HG03175 (cell line): ENCODE results near the gene SAMD4A.

ENCODE experiments used
- ATAC-seq: cut with Tn5 transposase; IDR thresholded peaks from one replicate; pipeline ENCODE4 v1.9.1; 2021; ENCODE audit warnings: mild to moderate bottlenecking, moderate library complexity; ENCODE audit not compliant: unreplicated experiment

Gene SAMD4A

GRCh38 chr14:54629635-54630360 lies 62.9 kb downstream of the SAMD4A start:
- no peak for ATAC-seq

DNA sequence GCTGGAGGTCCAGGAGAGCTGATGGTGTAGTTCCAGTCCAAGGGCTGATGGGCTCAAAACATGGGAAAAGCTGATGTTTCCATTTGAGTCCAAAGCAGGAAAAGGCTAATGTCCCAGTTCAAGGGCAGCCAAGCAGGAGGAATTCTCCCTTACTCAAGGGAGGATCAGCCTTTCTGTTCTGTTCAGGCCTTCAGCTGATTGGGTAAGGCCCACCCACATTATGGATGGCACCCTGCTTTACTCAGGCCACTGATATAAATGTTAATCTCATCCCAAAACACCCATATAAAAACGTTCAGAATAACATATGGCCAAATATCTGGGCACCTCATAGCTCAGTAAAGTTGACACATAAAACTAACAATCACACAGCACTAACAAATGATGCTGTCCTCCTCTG lies 64.1 kb downstream of the SAMD4A start:
- ATAC-seq, result no peak

DNA sequence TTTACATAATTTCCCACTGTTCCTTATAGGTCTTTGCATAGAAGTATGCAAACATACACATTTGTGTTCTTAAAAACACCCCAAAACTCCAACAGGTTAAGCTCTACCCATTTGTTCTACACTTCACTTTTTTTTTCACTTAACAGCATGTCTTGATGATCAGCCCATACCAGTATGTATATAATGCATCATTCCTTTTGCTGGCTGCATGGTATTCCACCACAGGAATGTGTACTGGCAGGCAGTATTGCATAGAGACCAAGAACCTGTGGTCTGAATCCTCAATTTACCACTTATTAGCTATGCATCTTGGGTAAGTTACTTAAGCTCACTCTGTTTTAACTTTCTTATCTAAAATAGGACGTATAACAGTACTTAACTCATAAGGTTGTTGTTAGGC lies 65.5 kb downstream of the SAMD4A start:
- no peak for ATAC-seq

DNA sequence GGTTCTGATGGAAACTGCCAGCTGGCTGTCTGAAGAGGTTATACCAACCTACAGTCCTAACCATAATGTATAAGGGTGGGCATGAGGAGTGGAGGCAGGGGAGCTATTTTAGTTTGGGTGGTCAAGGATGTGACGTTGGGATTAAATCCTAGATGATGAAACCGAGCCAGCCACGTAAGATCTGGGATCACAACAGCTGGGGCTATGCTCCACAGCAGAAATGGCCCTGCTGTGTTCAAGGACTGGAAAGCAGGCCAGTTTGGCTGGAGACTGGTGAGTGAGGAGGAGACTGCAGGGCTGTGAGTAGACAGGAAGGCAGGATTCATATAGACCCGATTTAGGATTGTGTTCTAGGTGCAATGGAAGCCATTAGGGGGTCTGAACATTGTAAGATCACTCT lies 66.1 kb downstream of the SAMD4A start:
- ATAC-seq, result no peak

DNA sequence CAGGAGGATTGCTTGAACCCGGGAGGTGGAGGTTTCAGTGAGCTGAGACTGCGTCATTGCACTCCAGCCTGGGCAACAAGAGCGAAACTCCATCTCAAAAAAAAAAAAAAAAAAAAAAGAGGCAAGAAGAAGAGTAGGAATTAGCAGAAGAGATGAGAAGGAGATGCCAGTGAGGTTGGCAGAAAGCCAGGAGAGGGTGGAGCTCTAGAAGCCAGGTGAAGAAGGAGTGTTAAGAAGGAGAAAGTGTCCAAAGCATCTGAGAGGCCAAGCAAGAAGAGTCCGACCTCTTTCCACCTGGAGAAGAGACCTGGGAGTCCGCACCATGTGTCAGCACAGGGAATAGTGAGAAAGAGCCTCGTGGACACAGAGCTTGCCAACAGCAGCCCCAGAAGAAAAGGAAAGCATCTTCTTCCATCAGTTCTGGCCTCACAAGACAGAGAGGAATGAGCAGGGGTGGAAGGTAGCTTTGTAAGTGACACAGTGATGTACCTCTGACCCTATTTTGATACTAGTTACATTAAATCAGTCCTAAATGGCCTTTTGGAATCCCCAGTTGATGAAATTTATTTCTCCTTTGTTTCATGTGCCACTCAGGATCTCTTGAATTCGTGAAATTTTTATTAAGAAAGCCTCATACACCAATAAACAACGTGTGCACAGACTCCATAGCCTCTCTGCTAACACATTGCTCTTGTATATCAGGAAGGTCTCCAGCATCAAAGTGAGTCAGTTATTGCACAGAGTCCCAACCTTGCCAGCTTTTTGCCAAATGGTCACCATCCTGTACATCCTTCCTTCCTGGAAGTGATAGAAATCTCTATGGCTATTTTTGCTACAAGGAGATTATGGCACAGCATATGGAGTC lies 70.6 kb downstream of the SAMD4A start:
- ATAC-seq, result no peak

DNA sequence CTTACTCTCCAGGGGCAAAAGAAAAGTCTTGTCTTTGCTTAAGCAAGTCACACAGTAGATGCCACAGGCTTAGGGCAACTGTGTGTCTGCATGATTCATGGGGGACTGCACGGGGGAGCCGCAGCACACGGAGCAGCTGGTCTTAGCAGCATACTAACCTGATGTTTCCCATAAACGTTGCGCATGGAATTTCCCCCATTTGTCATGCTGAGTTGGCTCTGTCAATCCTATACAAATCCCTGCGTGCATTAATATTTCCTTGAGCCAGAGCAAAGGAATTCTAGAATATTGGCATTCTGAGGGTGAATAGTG lies 71.2 kb downstream of the SAMD4A start:
- no peak for ATAC-seq

- ATAC-seq, result no peak
Observed at GRCh38 chr14:54639611-54640010, 72.7 kb downstream of the SAMD4A start.

- ATAC-seq, result no peak
Observed at GRCh38 chr14:54640506-54640905, 73.6 kb downstream of the SAMD4A start.

GRCh38 chr14:54642121-54642520 lies 75.2 kb downstream of the SAMD4A start:
- ATAC-seq, result no peak

GRCh38 chr14:54642801-54643695 lies 76.1 kb downstream of the SAMD4A start:
- ATAC-seq, result no peak

GRCh38 chr14:54643696-54644176 lies 76.8 kb downstream of the SAMD4A start:
- ATAC-seq, result no peak

DNA sequence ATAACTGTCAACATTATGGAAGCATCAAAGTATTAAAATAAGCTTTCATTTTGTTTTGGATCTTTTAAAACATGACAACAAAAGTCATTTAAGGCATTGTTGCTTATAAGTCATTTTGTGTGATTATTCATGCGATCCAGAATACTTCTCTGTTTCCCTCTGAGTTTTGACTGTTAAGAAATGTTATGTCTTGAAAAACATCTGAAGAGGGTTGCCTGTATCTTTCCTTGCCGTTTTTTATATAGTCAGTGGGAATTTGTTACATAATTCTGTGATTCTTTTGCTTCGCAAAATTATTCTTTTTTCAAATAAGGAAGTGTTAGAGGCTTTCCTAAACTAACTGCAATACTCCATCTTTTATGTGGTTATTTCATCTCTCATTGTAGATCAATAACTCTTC lies 78.7 kb downstream of the SAMD4A start:
- ATAC-seq, result no peak

DNA sequence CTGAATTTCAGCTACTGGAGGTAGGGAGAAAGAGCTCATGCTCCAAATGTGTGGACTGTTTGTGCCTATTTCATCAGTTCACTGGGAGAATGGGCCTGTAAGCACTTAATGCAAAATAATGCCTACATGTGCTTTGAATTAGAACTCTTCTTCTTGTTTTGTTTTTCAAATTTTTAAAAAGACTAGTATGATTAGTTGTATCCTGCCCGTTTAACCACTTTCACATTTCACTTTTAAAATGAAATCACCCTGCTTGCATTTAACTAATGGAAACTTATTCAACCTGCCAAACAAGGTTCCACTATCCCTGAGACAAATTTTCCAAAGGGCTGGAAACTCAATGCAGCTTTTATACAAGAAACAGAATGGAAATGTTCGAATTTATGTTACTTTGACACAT lies 79.7 kb downstream of the SAMD4A start:
- ATAC-seq, result no peak

DNA sequence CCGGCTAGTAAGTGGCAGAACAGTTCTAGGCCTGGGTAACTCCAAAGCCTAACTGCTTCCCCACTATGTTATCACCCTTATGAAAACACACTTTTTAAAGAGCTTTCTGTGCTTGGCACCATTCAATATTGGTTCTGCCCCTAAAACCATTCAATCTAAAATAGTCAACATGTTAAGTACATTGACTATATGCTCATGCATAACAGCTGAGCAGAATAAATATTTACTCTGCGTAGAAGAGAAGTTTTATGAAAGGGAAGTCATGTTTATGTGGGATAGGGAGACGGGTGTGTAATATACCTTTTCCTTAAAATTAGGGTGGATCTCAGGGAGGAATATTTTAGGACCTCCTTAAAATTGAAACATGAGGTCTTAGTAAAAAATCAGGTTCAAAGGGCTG lies 80.5 kb downstream of the SAMD4A start:
- no peak for ATAC-seq

GRCh38 chr14:54649056-54649455 lies 82.1 kb downstream of the SAMD4A start:
- no peak for ATAC-seq

DNA sequence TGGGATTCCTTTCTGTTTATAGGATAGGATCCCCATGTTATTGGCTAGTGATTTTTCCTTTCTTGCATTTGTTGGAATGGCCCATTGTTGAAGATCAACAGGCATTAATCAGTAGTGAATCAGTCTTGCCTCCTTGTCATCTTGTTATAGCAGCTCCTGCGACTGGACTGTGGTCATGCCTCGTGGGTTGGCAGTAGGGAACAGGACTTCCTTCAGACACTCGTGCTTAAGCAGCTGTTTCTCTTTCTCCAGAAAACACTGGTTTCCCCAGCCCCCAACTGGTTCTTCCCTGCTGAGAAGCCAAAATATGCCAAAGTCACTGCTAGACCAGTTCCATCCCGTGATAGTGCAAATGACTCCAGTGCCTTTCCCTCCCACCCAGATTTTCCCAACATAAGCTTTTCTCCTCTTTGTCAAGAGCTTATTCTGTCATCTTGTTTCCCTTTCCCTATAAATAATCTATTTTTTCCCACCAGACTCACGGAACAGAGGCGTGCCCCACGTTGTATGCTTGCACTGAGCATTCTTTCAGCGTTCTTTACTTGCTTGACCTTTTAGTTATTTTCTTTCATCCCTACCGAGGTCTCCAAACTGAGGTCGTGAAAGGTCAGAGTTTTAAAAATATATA lies 83.5 kb downstream of the SAMD4A start:
- no peak for ATAC-seq

- ATAC-seq, result no peak
Observed at GRCh38 chr14:54650959-54651351, 84.0 kb downstream of the SAMD4A start.

DNA sequence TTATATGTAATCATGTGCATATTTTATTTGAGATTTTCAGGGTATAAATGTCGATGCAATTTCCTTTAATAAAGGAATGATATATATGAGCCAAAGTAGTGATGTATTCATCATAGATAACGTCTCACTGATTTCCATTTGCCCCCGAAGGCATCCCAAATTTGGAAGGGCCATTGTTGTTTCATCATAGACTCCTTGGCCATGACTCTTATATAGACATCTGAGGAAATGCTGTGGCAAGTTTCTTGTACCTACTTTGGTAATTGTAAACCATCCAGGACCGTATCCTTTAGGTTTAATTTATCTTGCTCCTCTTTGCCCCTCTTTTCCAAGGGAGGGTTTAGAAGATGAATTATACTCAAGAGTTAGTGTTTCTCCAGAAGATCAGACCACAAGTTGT lies 84.7 kb downstream of the SAMD4A start:
- ATAC-seq, result no peak

- no peak for ATAC-seq
Observed at GRCh38 chr14:54652188-54652587, 85.3 kb downstream of the SAMD4A start.

GRCh38 chr14:54652605-54653052 lies 85.7 kb downstream of the SAMD4A start:
- no peak for ATAC-seq
